HG02678 (cell line): Measurements from ENCODE around the gene A4GNT.

Source experiments
- ATAC-seq: cut with Tn5 transposase; IDR thresholded peaks from one replicate; pipeline ENCODE4 v1.9.1; 2021; ENCODE audit warnings: mild to moderate bottlenecking, moderate library complexity; ENCODE audit not compliant: unreplicated experiment

Gene A4GNT

GRCh38 chr3:138081371-138082084, 50.7 kb downstream of the A4GNT start:
- ATAC-seq, result no peak

- no peak for ATAC-seq
Measured at GRCh38 chr3:138079901-138080300, 52.3 kb downstream of the A4GNT start.

- ATAC-seq, result no peak
Measured at GRCh38 chr3:138078901-138079344, 53.3 kb downstream of the A4GNT start.

GRCh38 chr3:138078096-138078495, 54.1 kb downstream of the A4GNT start:
- ATAC-seq, result no peak
